VCaP (cell line): ENCODE results near the gene RCCD1.
"Not testable (repeated sequence)": the region's sequence is repeated elsewhere in the genome, so short reads cannot be mapped to it uniquely, and the experiment has no call there.

Experiments
- H3K27ac ChIP-seq: fragments of 450-650 bp; 2 replicates; pipeline ENCODE4 v1.5.1; 2017
- CTCF ChIP-seq: fragments of 450-650 bp; conservative IDR thresholded peaks from 2 replicates; pipeline ENCODE4 v1.5.1; 2017; ENCODE audit warnings: mild to moderate bottlenecking, moderate library complexity

Gene RCCD1, protein sequence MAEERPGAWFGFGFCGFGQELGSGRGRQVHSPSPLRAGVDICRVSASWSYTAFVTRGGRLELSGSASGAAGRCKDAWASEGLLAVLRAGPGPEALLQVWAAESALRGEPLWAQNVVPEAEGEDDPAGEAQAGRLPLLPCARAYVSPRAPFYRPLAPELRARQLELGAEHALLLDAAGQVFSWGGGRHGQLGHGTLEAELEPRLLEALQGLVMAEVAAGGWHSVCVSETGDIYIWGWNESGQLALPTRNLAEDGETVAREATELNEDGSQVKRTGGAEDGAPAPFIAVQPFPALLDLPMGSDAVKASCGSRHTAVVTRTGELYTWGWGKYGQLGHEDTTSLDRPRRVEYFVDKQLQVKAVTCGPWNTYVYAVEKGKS

GRCh38 chr15:90954712-90955623, at the start of gene RCCD1:
Gene RCCD1, plus strand, starts transcription at chr15:90954884. Its CDS starts 1,851 bp downstream, at chr15:90956735.
- H3K27ac ChIP-seq = peak within 1 kb of the TSS; percentile 92
- no peak for TF ChIP-seq CTCF

- no peak for TF ChIP-seq CTCF
- peak overlapping the region; percentile 99 for H3K27ac ChIP-seq
Observed at GRCh38 chr15:90905306-90906180, 49.1 kb upstream of the RCCD1 start.

- no peak for TF ChIP-seq CTCF
- H3K27ac ChIP-seq = peak overlapping the region; percentile 18; the same call in 1 of the 2 replicates
Observed at GRCh38 chr15:90906181-90906849, 48.4 kb upstream of the RCCD1 start.

GRCh38 chr15:90907051-90907660, 47.5 kb upstream of the RCCD1 start:
- TF ChIP-seq CTCF = no peak
- peak overlapping the region; percentile 18; the same call in 1 of the 2 replicates for H3K27ac ChIP-seq

GRCh38 chr15:90907838-90908507, 46.7 kb upstream of the RCCD1 start:
- TF ChIP-seq CTCF = no peak
- H3K27ac ChIP-seq = no peak overlapping the region; the same call in 1 of the 2 replicates

DNA sequence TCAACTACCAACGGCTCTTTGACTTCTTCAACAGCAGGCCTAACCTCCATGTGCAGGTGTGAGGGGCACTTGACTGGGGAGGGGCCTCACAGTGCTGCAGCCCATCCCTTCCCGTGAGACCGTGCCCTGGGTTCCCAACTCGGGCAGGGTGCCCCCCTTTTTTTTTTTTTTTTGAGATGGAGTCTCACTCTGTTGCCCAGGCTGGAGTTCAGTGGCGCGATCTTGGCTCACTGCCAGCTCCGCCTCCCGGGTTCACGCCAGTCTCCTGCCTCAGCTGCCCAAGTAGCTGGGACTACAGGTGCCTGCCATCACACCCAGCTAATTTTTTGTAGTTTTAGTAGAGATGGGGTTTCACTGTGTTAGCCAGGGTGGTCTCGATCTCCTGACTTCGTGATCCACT, 45.2 kb upstream of the RCCD1 start:
- H3K27ac ChIP-seq = not testable (repeated sequence)
